SK-N-MC (cell line): ENCODE data around the gene MOCS1.

Source experiments
- DNase-seq: peaks from one replicate; pipeline ENCODE4 v3.0.0-alpha.2; 2011; ENCODE audit warnings: low read depth, low spot score
- H3K27ac ChIP-seq: fragments of 200-600 bp; sonication (generic); 2 replicates; pipeline ENCODE4 v1.5.1; 2016; ENCODE audit warnings: mixed run types
- H3K36me3 ChIP-seq: fragments of 200-600 bp; sonication (generic); 2 replicates; pipeline ENCODE4 v1.6.1; 2017; ENCODE audit warnings: antibody characterized with exemption, low read length, mixed read lengths; ENCODE audit not compliant: insufficient read depth
- H3K4me3 ChIP-seq: fragments of 200-600 bp; sonication (generic); 2 replicates; pipeline ENCODE4 v1.5.1; 2016
- H3K9ac ChIP-seq: fragments of 200-600 bp; sonication (generic); 2 replicates; pipeline ENCODE4 v1.8.0; 2017; ENCODE audit warnings: mixed run types, mixed read lengths; ENCODE audit not compliant: insufficient read length
- H3K9me3 ChIP-seq: fragments of 200-600 bp; sonication (generic); 2 replicates; pipeline ENCODE4 v1.6.1; 2017; ENCODE audit warnings: low read depth, mild to moderate bottlenecking, antibody characterized with exemption, low read length, moderate library complexity, mixed read lengths
- EZH2 ChIP-seq: fragments of 200-600 bp; sonication (generic); IDR thresholded peaks from one replicate; pipeline ENCODE4 v1.6.1; 2017; ENCODE audit warnings: antibody characterized with exemption
- FOXP2 ChIP-seq: optimal IDR thresholded peaks from 2 replicates; pipeline ENCODE3; 2011; ENCODE audit warnings: mild to moderate bottlenecking, moderate library complexity; ENCODE audit not compliant: insufficient read depth; ENCODE audit errors: extremely low read length, control extremely low read depth
- POLR2AphosphoS5 ChIP-seq: IDR thresholded peaks from 2 replicates; pipeline ENCODE4 v1.6.1; 2012; ENCODE audit warnings: mild to moderate bottlenecking, low read depth, low read length, borderline replicate concordance

MOCS1 gene

DNA sequence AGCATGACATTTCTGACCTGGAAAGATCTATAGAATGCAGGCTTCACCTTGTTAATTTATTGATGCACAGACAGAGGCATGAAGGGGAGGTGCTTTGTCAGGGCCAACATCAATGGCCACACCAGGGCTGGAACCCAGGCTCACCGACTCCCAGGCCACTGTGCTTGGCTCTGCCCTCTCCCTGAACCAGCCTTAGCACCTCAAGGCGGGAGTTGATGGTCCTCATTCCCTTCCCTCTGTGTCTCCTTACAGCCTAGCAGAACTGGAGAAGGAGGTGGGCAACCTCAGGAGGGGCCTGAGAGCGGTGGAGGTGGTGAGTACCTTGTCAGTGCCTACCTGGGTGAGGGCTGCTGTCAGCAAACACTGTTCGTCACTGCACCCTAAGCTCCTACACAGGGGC is 35.6 kb downstream of the MOCS1 start:
- Histone ChIP-seq H3K9ac (no peak overlapping the region), H3K4me3 (no peak overlapping the region), H3K36me3 (peaks cover 35% of the 10 kb centered on the region; the same call in 1 of the 2 replicates), H3K27ac (no peak overlapping the region), H3K9me3 (no peaks in the 10 kb centered on the region)
- no peak for TF ChIP-seq EZH2
- TF ChIP-seq POLR2AphosphoS5 = no peak
- TF ChIP-seq FOXP2 = no peak
- DNase-seq = no peak

GRCh38 chr6:39897698-39898097 is 36.6 kb downstream of the MOCS1 start:
- no peak overlapping the region for H3K27ac ChIP-seq
- peaks cover 35% of the 10 kb centered on the region; the same call in 1 of the 2 replicates for H3K36me3 ChIP-seq
- H3K9me3 ChIP-seq = no peaks in the 10 kb centered on the region
- no peak for DNase-seq
- H3K4me3 ChIP-seq = no peak overlapping the region
- no peak for TF ChIP-seq FOXP2
- no peak for TF ChIP-seq EZH2
- no peak for TF ChIP-seq POLR2AphosphoS5
- no peak overlapping the region for H3K9ac ChIP-seq

DNA sequence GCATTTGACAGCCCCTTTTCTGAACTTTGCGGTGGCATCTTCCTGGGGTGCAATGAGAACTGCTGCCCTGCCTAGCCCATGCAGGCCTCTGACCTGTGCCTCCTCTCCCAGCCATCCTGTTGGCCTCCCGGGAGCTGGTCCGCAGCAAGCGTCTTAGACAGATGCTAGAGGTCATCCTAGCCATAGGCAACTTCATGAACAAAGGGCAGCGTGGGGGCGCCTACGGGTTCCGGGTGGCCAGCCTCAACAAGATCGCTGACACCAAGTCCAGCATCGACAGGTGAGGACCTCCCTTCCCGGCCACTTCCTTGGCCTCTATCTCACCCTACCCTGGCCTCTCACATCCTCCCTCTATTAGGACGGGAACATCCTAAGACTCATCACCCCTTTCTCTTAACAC is 37.6 kb downstream of the MOCS1 start:
- H3K9me3 ChIP-seq = no peaks in the 10 kb centered on the region
- TF ChIP-seq EZH2 = no peak
- no peak for TF ChIP-seq FOXP2
- no peak for TF ChIP-seq POLR2AphosphoS5
- no peak overlapping the region for H3K4me3 ChIP-seq
- no peak overlapping the region for H3K9ac ChIP-seq
- H3K36me3 ChIP-seq = peaks cover 35% of the 10 kb centered on the region; the same call in 1 of the 2 replicates
- H3K27ac ChIP-seq = no peak overlapping the region
- DNase-seq = no peak

- peaks cover 16% of the 10 kb centered on the region; the same call in 1 of the 2 replicates for H3K36me3 ChIP-seq
- DNase-seq = no peak
- H3K9ac ChIP-seq = no peak overlapping the region
- no peak overlapping the region for H3K27ac ChIP-seq
- H3K9me3 ChIP-seq = no peaks in the 10 kb centered on the region
- TF ChIP-seq POLR2AphosphoS5 = no peak
- no peak for TF ChIP-seq FOXP2
- H3K4me3 ChIP-seq = no peak overlapping the region
Observed at GRCh38 chr6:39893286-39893685, 41.0 kb downstream of the MOCS1 start.

DNA sequence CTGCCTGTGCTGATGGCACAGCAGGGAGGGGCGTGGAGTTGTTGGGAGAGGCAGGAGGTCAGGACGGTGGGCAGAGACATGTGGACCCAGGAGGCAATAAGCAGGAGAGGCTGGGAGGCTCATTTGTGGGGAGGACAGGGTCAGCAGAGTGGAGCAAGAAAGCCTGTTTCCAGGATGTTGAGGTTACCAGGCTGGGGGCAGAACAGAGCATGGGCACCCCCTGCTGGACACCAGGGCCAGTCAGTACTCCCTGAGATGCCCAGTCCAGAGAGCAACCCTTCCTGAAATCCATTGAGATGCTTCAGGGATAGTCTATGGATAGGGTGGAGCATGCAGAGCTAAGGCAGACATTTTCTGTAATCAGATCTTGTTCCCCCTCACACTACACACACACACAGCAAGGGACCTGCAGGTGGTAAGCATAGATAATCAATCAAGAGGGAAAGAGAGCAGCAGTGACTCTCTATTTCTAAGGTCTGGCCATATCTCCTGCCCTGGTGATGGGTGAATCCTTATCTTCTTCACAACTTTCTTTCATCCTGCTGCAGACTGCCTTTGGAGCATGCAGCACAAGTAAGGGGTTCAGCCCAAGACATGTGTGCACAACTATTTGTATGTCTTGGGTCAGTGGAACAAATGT is 41.7 kb downstream of the MOCS1 start:
- H3K27ac ChIP-seq = no peak overlapping the region
- H3K9ac ChIP-seq = no peak overlapping the region
- no peaks in the 10 kb centered on the region for H3K9me3 ChIP-seq
- peaks cover 16% of the 10 kb centered on the region; the same call in 1 of the 2 replicates for H3K36me3 ChIP-seq
- no peak overlapping the region for H3K4me3 ChIP-seq
- no peak for DNase-seq
- TF ChIP-seq FOXP2 (no peak), EZH2 (no peak), POLR2AphosphoS5 (no peak)

DNA sequence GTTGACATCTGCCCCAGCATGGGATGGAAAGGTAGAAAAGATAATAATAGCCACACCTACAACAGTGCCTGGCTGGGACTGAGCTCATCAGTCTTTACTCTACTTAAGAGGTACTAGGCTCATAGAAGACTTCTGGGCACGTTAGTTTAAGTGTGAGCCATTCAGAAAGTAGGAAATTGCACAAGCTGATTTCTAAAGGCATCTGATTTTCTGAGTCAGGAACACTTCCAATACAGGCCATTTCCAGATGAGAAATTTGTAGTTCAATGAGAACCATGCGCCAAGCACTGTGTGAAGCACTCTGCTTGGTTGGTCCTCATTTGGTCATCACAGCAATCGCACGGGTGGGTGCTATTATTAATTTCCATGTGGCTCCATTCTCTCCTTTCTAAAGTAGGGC is 42.3 kb downstream of the MOCS1 start:
- Histone ChIP-seq H3K4me3 (no peak overlapping the region), H3K27ac (no peak overlapping the region), H3K9me3 (no peaks in the 10 kb centered on the region), H3K36me3 (peaks cover 12% of the 10 kb centered on the region; the same call in 1 of the 2 replicates), H3K9ac (no peak overlapping the region)
- no peak for DNase-seq
- TF ChIP-seq EZH2 = no peak
- no peak for TF ChIP-seq FOXP2
- TF ChIP-seq POLR2AphosphoS5 = no peak

- no peak overlapping the region for H3K4me3 ChIP-seq
- no peak for DNase-seq
- no peaks in the 10 kb centered on the region for H3K9me3 ChIP-seq
- TF ChIP-seq POLR2AphosphoS5 (no peak), FOXP2 (no peak), EZH2 (no peak)
- H3K36me3 ChIP-seq = peaks cover 7% of the 10 kb centered on the region; the same call in 1 of the 2 replicates
- H3K9ac ChIP-seq = no peak overlapping the region
- no peak overlapping the region for H3K27ac ChIP-seq
Observed at GRCh38 chr6:39891353-39891752, 42.9 kb downstream of the MOCS1 start.

- H3K27ac ChIP-seq = no peak overlapping the region
Observed at GRCh38 chr6:39889229-39889628, 45.0 kb downstream of the MOCS1 start.

GRCh38 chr6:39887692-39888450 is 46.4 kb downstream of the MOCS1 start:
- Histone ChIP-seq H3K4me3 (no peak overlapping the region), H3K36me3 (peaks cover 5% of the 10 kb centered on the region; the same call in 1 of the 2 replicates), H3K9ac (no peak overlapping the region), H3K9me3 (no peaks in the 10 kb centered on the region), H3K27ac (no peak overlapping the region)
- TF ChIP-seq FOXP2 (no peak), EZH2 (no peak), POLR2AphosphoS5 (no peak)
- DNase-seq = no peak

More at GRCh38 chr6:39889229-39889628, 45.0 kb downstream of the MOCS1 start:
- Histone ChIP-seq H3K36me3 (peaks cover 5% of the 10 kb centered on the region; the same call in 1 of the 2 replicates), H3K9ac (no peak overlapping the region), H3K9me3 (no peaks in the 10 kb centered on the region), H3K4me3 (no peak overlapping the region)
- DNase-seq = no peak
- TF ChIP-seq POLR2AphosphoS5 = no peak
- TF ChIP-seq FOXP2 = no peak
- TF ChIP-seq EZH2 = no peak
